KG1 (cell line): Measurements from ENCODE around the gene HOXB13.

Experiments used
- DNase-seq: peaks from one replicate; lab custom pipeline; 2025; lab: John Stamatoyannopoulos, UW

The HOXB13 gene

DNA sequence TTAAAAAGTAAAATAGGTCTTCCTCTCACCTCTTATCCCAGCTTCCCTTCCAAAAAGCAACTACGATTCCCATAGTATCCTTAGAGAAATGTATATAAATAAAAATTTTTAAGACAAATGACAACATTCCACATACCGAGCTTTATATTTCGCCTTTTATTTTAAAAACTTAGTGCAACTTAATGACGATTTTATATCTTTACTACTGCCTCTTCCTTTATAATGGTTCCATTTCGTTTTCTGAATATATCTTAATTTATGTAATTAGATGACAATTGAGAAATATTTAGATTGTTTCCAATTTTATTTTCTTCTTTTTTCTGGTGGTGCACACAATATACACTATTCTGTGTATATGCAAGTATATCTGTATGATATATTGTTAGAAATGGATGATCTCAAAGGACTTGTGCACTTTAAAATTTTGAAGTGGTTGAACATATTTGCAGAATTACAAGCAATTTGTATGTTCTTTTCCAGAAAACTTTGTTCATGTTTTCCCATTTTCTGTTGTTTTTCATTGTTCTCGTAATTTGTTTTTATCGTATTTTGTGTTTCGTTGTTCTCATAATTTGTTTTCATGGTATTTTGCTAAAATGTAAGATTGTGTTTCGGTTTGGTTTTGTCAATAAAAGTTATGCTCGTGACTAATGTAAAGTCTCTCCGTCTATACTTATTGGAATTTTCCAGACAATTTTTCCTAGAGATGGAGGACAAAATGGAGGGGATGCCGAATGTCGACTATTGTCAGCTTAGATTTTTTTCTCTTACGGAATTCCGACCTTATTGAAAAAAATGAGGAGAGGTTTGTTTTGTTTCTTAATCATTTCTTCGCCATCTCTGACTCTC, 20.4 kb upstream of the HOXB13 start:
- DNase-seq = no peak

DNA sequence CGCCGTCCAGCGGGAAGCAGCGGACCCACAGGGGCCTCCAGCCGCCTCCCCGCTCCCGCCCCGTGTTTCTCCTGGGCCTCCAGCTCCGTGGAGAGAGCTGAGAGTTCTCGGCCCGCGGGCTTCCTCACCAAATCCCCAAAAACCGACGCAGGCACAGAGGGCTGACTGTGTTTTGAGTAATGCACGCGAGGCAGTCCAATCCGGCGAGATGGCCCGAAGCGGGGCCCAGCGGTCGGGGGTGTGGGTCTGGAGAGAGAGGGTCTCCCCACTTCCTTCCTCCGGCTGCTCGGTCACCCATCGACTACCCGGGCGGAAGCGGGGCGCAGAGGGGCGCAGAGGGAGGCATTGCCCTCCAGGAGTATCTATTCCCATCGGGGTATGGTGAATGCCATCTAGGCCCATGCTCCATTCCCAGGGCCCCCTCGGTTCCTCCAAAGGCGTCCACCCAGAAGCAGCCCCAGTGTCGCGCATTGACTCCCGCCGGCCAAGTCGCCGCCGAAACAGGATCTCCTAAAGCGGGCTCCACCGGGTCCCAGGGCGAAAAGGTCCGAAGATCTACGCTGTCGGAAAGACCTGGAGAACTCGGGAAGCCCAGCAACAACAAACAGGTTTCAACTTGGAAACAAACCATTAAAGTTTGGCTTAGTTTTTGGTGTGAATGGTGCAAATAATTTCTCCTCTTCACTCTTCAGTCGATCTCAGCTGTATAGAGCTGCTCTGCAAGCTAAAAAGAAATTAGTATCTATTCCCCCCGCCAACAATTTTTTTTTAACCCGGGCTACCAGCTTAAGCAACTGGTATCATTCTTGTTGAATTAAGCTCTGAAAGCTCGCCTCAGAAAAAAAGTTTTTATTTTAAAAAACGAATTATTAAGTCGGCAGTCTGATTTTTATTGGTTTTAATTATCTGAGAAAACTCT, 19.2 kb upstream of the HOXB13 start:
- no peak for DNase-seq

DNA sequence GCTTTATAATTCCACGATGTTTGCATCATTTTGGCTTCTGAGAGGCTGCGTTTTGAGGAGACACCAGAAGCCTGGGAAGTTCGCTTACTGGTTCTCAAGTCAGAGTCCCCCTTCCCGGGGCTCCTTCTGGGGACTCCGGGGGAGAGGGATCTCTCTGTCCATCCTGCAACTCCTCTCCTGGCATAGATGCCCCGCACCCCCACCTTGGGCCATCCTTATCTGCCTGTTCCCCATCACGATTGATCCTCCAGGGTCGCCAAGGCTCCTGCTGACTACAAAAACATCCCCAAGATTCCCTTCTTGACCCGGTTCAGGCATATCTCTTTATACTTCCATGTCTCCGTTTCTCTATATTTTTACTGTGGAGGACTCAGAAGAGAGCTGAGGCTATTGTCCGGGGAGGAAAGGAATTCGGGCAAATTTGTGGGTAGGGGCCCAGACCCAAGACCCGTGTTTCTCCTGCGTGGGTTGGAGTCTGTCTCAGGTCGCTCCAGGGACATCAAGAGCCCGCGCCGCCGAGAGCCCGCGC, 18.4 kb upstream of the HOXB13 start:
- DNase-seq = no peak

DNA sequence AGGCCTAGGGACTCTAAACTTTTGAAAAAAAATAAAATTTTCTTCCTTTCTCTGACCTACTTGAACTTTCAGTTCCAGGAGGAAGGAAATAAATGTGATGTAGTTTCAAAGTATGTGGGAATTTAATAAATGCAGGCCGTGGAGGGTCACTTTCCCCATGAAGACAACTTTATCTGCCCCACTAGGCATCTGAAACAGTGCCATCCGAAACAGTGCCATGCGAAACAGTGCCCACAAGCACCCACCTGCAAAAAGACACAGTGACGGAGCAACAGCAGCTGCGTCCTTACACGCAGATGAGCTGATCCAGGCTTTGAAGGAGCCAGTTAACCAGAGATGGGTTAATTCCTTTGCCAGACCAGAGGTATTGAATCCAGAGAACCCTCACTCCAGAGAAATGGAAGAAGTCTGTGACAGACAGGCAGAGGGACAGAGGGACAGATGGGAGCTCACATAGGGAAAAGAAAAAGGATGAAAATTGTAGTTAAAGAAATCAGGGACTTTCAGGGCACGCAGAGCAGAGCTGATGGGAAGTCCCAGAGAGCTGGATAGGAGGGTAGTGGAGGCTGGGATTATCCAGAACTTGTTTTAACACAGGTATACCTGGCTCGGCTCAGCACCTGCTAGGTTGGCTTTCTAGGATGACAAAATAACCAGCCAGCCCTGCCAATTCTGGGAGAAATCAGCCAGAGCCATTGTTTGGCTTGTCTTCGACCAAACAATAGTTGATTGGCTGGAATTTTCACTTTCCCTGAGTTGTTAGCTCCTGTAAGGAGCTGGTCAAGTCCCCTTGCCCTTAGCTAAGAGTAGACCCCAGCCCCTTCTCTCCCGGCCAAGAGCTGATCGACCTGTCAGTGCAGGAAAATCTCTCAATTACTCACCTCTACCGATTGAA, 17.1 kb upstream of the HOXB13 start:
- no peak for DNase-seq

DNA sequence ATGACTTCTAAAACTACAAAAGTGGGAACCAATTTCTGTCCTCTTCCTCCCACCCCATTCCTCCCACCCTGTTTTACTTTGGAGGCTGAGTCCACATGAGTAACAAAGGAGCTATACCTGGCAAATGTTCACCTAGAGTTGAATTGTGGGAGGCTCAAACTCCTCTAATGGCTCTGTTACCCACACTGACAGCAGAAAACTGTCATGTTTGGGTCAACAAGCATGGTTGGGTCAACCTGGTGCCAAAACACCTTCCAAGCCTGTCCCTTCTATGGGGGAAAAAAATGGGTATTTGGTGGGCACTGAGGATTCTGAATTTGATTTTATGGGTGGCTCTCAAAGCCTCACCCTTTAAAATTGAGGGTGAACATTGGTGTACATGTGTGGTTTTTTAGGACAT, 12.0 kb upstream of the HOXB13 start:
- DNase-seq = no peak

DNA sequence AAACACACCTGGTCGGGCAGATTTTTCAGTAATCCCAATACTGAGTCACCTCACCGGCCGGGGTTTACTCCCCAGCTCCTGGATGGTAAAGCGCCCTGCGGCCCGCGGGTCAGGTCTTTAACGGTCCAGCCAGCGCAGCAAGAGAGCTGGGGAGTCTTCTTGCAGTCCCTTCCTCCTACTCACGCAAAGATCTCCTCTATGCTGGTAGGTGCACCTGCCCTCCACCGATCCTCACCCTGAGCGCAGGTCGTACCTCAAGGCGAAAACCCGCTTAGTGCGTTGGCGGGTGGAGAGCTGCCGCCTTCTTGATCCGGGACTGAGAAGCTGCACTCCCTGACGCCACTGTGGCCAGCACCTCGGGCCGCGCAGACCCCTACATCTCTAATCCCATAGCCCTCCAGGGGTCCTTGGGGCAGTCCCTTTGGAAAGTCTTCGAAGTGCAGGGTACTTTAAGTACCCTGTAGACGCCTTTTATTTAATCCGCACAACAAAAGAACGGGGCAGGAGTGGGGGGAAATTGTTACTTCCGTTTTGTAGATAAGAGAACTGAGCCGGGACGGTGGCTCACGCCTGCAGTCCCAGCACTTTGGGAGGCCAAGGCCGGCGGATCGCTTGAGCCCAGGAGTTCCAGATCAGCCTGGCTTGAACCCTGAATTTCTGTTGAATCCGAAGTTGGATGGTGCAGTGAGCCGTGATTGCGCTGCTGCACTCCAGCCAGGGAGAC, 10.4 kb upstream of the HOXB13 start:
- no peak for DNase-seq

DNA sequence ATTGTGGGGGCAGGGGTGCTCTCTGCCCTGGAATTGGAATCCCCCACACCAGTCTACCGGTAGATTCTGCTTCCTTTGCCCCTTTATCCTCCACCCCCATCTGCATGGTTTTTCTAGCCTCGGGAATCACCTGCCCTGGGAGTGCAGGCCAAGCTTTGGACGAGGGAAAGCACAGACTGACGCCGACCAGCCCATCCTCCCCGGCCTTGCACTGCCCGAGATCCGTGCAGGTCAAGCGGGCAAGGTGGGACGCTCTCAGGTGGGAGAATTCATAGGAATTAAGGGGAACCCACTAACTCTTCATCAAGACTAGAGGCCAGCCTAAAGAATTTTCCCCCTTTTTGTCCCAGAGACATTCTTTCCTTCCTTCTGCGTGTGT, 9.9 kb upstream of the HOXB13 start:
- no peak for DNase-seq

DNA sequence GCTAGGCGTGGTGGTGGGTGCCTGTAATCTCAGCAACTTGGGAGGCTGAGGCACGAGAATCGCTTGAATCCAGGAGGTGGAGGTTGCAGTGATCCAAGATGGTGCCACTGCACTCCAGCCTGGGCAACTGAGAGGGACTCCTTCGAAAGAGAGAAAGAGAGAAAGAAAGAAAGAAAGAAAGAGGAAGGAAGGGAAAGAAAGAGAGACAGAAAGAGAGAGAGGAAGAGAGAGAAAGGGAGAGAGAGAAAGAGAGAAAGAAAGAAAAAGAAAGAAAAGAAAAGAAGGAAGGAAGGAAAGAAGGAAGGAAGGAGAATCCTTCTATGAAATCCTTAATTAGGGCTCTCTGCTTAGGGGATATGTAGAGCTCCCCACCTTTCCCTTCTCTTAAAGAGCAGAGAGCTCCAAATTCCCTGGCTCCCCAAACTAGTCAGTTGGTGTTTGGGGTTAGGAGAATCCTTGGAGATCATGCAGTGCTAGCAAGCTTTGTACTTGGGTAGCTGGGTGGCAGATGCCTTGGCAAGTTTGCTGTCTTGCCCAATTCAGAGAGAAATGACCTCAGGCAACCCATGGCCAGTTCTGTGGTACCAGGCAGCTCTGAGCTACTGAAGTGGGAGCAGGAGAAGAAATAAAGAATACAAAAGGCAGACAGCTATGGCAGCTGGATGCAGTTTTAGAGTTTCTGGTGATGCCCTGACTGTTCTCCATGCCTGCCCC, 8.9 kb upstream of the HOXB13 start:
- no peak for DNase-seq

DNA sequence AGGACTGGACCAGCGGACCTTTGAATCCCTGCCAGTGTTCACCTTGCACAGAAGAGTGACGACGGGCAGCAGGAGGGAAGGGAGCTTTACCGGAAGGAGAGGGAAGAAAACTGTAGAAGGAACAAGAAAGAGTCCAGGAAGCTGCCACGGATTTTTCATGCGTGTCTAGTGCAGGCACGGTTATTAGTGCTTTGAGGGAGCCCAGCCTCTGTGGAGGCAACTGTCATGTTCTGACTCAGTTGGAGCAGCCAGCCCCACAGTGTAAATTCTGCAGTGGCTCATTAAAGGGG, 6.5 kb upstream of the HOXB13 start:
- DNase-seq = no peak

DNA sequence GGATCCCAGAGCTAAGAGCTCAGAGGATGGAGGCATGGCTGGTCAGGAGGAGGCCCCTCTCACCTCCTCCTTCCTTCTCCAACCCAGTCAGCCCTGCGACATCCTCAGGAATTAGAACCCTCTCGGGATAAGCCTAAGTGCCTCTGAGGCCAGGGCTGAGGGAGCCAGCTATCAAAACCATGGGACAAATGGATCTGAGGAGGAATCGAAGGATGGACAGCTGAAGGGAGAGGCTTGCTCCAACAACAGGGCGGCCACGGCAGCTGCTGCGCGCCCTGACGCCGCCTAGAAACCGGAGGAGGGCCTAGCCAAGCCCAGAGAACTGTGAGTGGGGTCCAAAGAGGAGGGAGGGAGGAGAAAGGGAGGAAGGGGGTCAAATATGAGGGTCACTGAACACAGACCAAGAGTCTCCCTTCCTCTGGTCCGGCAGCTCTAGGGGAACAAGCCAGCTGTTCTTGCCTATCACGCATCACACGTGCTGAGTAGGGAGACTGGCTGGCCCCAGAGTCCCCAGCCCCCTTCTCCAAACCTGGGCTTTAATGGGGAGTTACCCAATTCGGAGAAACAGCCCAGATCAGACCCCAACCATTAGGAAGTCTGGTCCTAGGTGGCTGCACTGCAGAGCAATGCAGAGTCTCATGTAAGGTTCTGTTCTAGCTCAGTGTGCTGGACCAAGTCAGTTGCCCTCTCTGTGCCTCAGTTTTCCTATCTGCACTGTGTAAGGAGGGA, 5.9 kb upstream of the HOXB13 start:
- DNase-seq = no peak

DNA sequence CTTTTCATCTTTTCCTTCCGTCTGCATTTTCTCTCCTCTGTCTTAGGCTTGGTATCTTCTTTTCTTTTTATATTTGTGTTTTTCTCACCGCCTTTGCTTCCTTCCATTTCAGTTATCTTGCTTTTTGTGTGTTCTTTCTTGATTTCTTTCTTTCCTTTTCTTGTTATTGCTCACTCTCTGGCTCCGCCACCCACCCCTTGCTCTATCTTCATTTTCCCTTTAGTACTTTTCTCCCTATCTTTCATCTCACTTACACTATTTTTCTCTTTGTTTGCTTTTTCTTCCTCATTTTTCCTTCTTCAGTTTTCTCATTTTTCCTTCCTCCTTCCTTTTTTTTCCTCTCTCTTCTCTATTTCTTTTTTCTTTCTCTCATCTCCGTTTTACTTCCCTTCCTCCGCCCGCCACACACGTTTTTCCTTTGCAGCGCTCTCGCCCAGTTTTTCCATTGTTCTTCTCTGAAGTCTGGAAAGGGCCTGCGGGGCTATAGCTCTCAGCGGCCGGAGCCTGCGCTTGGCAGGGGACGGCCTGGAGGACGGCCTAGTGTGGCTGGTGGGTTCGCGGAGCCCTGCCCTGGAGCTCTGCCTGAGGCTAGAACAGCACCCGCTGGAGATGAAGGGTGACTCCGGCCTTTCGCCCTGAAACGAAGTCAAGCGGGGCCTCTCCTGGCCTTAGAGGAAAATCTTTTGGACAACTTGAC, 5.2 kb upstream of the HOXB13 start:
- no peak for DNase-seq

DNA sequence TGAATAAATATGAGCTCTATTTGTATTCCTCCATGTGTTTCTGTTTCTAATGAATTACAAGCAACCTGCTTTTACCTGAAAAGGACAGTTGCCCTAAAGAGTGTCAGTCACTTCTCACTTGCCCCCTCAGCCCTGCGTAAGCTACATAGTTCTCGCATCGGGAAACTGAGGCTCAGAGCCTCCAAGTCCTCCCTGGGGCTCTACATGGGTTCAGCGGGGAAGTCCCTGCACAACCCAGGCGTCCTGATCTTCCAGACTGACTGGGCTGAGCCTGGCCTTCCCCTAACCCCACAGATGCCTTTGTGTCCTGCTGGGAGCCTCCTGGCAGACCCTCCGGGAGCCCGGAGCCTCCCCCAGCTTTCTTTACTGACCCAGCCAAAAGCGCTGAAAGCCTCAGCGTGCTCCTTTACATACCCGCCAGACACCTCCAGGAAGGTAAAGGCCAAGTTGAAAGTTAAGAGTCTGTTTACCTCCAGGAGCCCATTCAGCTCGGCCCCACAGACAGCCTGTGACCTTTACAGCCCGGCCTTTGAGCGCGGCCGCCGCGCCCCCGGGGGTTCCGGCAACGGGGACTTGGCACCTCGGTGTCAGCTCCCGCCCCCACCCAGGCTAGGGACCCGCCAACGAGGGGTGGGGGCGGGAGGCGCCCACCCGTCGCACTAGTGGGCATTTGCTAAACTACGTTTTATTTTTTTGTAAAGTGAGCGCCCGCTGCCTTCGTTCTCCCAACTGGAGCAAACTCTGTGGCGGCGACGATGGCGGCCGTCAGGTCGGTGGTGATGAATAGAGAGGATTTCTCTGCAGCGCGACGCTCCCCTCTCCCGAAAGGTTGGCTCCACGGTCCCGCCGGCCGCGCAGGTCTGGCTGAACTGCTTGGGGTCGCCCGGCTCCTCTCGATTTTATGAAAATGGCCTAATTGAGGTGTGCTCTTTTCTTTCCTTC, 4.4 kb upstream of the HOXB13 start:
- no peak for DNase-seq

DNA sequence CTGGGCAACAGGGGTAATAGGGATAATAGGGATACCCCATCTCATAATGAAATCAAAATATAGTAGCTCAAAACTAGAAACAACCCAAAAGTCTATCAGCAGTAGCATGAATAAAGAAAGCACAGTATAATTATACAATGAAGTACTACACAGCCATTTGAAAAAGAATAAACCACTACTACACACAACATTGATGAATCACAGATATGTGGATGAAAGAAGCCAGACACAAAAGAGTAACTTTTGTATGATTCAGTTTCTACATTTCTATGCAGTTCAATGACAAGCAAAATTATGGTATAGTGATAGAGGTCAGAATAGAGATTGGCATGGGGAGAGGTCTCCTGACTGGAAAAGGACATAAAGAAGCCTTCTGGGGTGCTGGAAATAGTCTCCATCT, 2.8 kb upstream of the HOXB13 start:
- DNase-seq = no peak

DNA sequence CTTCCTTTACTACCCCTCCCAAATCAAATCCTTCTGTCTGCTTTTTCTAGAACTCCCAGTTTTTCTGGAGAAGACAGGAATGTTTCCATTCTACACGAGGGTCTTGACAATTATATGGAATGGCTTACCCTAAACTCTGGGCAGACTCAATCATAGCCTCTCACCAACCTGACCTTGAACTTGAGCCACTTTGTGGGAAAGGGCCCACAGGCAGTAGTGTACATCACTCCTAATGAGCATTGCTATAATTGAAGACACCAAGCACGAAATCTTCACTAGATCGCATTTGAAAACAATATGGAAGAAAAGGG, 1.6 kb upstream of the HOXB13 start:
- no peak for DNase-seq

DNA sequence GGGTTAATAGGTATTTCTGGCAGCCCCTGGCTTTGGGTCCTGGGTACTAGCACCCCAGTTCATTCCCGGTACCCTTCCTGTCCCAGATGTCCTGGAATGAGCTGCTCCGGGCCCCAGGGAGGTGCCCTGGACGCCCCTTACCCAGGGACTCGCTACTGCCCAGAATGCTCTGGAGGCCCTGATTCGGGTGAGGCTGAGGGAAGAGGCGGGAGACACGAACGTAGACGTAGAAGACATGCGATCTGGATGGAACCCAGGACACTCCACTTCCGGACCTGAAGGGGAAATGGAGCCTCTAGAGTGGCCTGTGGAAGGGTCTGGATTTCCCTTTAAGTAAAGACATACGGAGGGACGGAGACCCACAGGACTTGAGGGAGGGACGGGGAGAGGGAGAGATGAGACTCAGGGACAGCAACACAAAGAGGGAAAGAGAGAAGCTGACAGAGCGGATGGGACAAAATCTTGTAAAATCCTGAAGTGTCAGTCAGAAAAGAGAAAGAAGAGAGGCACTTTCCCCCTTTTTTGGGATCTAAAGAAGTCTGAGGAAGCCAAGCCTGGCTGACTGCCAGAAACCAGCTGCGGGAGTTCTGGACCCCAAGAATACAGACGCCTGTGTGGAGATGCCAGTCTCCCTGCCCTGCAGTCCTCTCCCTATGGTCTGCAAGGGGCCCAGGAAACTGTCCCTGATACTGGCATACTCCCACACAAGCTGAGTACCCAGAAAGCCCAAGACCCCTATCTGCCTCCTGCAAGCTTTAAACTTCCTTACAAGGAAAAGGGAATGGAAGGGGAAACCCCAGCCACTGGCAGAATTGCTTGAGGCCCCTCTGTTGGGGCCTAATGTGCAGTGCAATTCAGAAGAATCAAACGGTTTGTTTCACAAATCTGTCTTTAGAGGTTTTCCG, 1.0 kb upstream of the HOXB13 start:
- no peak for DNase-seq

DNA sequence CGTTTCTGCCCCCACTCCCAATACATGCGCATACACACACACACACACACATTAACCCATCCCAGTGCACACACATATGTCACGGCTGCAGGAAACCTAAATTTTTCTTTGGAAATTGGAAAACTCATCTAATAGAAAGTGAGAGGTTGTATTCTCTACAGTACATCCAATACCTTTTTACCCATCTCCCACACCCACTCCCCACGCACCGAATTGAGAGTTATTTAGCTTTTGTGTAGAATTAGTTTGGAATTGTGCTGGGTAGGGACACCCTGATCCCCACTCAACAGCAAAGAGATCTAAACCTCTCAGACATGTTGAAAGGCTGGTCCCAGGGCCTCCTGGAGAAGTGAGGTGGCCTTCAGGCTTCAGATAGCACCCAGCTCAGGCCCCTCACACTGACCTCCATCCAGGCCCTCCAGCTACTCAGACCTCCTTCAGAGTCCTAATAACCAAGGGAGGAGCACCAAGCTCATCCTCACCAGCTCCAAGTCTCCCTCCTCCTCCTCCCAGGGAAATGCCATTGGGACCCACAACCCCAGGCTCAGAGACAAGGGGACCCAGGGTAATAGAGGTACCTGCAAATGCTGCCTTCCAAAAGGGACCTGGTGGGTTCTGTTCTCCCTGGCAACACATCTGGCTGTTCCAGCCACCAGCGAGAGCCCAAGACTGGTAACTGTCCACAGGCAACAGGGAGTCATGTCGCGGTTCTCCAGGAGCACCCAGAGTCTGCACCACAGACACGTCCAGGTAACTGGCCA, 955 bp downstream of the HOXB13 start:
- no peak for DNase-seq

DNA sequence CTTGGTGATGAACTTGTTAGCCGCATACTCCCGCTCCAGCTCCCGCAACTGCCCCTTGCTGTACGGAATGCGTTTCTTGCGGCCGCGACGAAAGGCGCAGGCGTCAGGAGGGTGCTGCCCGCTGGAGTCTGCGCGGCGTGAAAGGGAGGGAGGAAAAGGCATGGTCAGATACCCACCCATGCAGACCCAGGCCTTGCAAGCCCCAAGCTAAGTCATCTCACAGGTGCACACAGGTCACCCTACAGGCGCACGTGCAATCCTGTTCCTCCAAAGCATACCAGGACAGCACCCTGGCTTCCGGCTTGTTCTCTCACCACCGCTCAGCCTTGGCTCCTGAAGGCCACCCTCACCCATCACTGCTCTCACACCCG, 1.6 kb downstream of the HOXB13 start:
- DNase-seq = no peak
